ENCODE results near the gene PPP1R1B. TPM values are rescaled to one million over a fixed set of nuclear protein-coding genes. Genes with fewer than 3 reads are reported as not detected.

Gene PPP1R1B
- total RNA-seq, 1 experiment from 2014 or later: 8.2 TPM

DNA sequence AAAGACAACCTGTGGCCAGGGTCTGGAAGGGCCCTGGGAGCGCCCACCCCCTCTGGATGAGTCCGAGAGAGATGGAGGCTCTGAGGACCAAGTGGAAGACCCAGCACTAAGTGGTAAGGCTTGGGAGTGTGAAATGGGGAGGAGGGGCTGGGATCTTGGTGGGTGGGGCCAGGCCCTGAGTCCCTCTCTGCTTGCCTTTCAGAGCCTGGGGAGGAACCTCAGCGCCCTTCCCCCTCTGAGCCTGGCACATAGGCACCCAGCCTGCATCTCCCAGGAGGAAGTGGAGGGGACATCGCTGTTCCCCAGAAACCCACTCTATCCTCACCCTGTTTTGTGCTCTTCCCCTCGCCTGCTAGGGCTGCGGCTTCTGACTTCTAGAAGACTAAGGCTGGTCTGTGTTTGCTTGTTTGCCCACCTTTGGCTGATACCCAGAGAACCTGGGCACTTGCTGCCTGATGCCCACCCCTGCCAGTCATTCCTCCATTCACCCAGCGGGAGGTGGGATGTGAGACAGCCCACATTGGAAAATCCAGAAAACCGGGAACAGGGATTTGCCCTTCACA is 8.9 kb downstream of the PPP1R1B start:
- TF ChIP-seq EZH2 (IDR thresholded peaks at IDR 0.05; ENCODE audit: borderline replicate concordance, low read depth, low read length, poor library complexity, severe bottlenecking): no peak
- TF ChIP-seq, protein P1, sequence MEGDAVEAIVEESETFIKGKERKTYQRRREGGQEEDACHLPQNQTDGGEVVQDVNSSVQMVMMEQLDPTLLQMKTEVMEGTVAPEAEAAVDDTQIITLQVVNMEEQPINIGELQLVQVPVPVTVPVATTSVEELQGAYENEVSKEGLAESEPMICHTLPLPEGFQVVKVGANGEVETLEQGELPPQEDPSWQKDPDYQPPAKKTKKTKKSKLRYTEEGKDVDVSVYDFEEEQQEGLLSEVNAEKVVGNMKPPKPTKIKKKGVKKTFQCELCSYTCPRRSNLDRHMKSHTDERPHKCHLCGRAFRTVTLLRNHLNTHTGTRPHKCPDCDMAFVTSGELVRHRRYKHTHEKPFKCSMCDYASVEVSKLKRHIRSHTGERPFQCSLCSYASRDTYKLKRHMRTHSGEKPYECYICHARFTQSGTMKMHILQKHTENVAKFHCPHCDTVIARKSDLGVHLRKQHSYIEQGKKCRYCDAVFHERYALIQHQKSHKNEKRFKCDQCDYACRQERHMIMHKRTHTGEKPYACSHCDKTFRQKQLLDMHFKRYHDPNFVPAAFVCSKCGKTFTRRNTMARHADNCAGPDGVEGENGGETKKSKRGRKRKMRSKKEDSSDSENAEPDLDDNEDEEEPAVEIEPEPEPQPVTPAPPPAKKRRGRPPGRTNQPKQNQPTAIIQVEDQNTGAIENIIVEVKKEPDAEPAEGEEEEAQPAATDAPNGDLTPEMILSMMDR (conservative IDR thresholded peaks at IDR 0.05; ENCODE audit: low read depth, low read length): no peak
- ChIA-PET CTCF (no interaction called here), POLR2A (ENCODE audit: low non-redundant PET) (no interaction called here)
- BruUV-seq (replicated peaks): no TSS peak
- DNase-seq (ENCODE audit: low spot score): no peak
- Histone ChIP-seq H3K4me1 (ENCODE audit: insufficient read depth, low read length, poor library complexity, severe bottlenecking) (peaks cover 6% of the 10 kb centered on the region), H3K27ac (ENCODE audit: low read depth, low read length, poor library complexity, severe bottlenecking) (no peak overlapping the region), H3K36me3 (ENCODE audit: insufficient read depth, low read length, poor library complexity, severe bottlenecking) (no peaks in the 10 kb centered on the region), H3K27me3 (replicated peaks; ENCODE audit: insufficient read depth, low read depth, low read length, poor library complexity) (no peaks in the 10 kb centered on the region), H3K4me3 (ENCODE audit: low read depth, low read length, poor library complexity, severe bottlenecking) (no peak overlapping the region), H3K9me3 (ENCODE audit: low read depth, low read length, poor library complexity, severe bottlenecking) (no peaks in the 10 kb centered on the region)
- intact Hi-C loops (cut with micrococcal nuclease; ENCODE audit: unreplicated experiment): no loop called here

GRCh38 chr17:39636587-39636926 is 9.8 kb downstream of the PPP1R1B start:
- Histone ChIP-seq H3K27me3 (replicated peaks; ENCODE audit: insufficient read depth, low read depth, low read length, poor library complexity) (no peaks in the 10 kb centered on the region), H3K4me3 (ENCODE audit: low read depth, low read length, poor library complexity, severe bottlenecking) (peak overlapping the region; percentile 74), H3K9me3 (ENCODE audit: low read depth, low read length, poor library complexity, severe bottlenecking) (no peaks in the 10 kb centered on the region), H3K27ac (ENCODE audit: low read depth, low read length, poor library complexity, severe bottlenecking) (peak overlapping the region; percentile 85), H3K36me3 (ENCODE audit: insufficient read depth, low read length, poor library complexity, severe bottlenecking) (no peaks in the 10 kb centered on the region), H3K4me1 (ENCODE audit: insufficient read depth, low read length, poor library complexity, severe bottlenecking) (peaks cover 6% of the 10 kb centered on the region)
- ChIA-PET CTCF (no interaction called here), POLR2A (ENCODE audit: low non-redundant PET) (no interaction called here)
- TF ChIP-seq EZH2 (IDR thresholded peaks at IDR 0.05; ENCODE audit: borderline replicate concordance, low read depth, low read length, poor library complexity, severe bottlenecking): no peak
- TF ChIP-seq, protein P1 (conservative IDR thresholded peaks at IDR 0.05; ENCODE audit: low read depth, low read length): no peak
- DNase-seq (ENCODE audit: low spot score): no peak
- intact Hi-C loops (cut with micrococcal nuclease; ENCODE audit: unreplicated experiment): no loop called here
- BruUV-seq (replicated peaks): no TSS peak

DNA sequence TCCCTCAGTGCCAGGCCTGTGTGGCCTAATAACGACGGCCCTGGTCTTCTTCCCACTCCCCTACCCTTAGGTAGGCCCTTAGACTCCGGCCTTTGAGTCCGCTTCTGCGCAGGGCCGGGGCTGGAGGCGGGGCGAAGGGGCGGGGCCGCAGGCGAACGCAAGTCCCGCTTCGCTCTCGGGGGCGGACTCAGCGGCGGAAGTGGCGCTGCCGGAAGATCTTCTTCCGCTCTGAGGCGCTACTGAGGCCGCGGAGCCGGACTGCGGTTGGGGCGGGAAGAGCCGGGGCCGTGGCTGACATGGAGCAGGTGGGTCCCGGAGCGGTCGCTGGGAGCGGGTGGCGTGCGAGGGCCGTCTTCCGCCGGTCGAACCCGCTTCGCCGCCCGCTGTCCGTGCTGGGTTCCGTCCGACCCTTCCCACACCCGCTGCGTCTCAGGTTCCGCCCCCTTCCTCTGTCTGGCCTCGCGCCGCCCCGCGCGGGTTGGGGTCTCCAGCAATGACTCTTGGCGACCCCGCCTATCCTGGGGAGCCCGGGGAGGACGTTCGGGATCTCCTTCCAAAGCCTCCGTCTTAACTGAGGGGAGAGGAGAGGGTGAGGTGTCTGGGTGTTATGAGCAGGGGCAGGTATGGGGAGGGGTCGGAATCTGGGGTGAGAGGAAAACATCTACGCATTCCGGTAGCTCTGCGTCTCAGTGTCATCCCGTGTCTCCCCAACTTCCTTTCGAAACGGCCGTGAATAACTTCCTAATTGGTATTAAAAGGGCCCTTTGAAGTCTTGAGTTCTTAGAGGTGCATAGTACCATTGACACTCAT is 10.4 kb downstream of the PPP1R1B start, which contains the start of gene STARD3:
STARD3 (plus strand) TSS at position 218 of the 810 bp plus-strand sequence. CDS start 16,388 bp downstream, outside the sequence.
- H3K4me3 ChIP-seq (ENCODE audit: low read depth, low read length, poor library complexity, severe bottlenecking): peak within 1 kb of the TSS; percentile 74
- H3K4me1 ChIP-seq (ENCODE audit: insufficient read depth, low read length, poor library complexity, severe bottlenecking): peaks cover 6% of the 10 kb centered on the region
- H3K36me3 ChIP-seq (ENCODE audit: insufficient read depth, low read length, poor library complexity, severe bottlenecking): no peaks in the 10 kb centered on the region
- H3K27ac ChIP-seq (ENCODE audit: low read depth, low read length, poor library complexity, severe bottlenecking): peak within 1 kb of the TSS; percentile 85
- intact Hi-C loops (cut with micrococcal nuclease; ENCODE audit: unreplicated experiment): no loop called here
- peak; percentile 84 for DNase-seq (ENCODE audit: low spot score)
- TF ChIP-seq EZH2 (IDR thresholded peaks at IDR 0.05; ENCODE audit: borderline replicate concordance, low read depth, low read length, poor library complexity, severe bottlenecking): no peak
- TF ChIP-seq, protein P1 (conservative IDR thresholded peaks at IDR 0.05; ENCODE audit: low read depth, low read length): no peak
- ChIA-PET CTCF (interaction anchor here (0.9 to 1.3 kb wide), 2 partner anchors 16 kb away, joined by 3 to 5 read pairs; no protein-coding TSS in a partner anchor), POLR2A (ENCODE audit: low non-redundant PET) (no interaction called here)
- no peaks in the 10 kb centered on the region for H3K9me3 ChIP-seq (ENCODE audit: low read depth, low read length, poor library complexity, severe bottlenecking)
- no TSS peak for BruUV-seq (replicated peaks)
- no peaks in the 10 kb centered on the region for H3K27me3 ChIP-seq (replicated peaks; ENCODE audit: insufficient read depth, low read depth, low read length, poor library complexity)
